Neural progenitor cell (in vitro differentiated cells): Measurements from ENCODE around the gene PTPN22. TPM values are rescaled to one million over a fixed set of nuclear protein-coding genes. Genes with fewer than 3 reads are reported as not detected.

Source experiments
- DNase-seq: peaks from one replicate; pipeline ENCODE4 v3.0.0-alpha.2; 2016; ENCODE audit warnings: low spot score
- H2AFZ ChIP-seq: fragments of 200-600 bp; sonication (generic); replicated peaks from 2 replicates; pipeline ENCODE4 v1.6.1; 2016; ENCODE audit warnings: antibody characterized with exemption
- H3F3A ChIP-seq: fragments of 200-600 bp; sonication (generic); 2 replicates; pipeline ENCODE4 v1.6.1; 2016; ENCODE audit warnings: antibody characterized with exemption, low read depth
- H3K27ac ChIP-seq: fragments of 200-600 bp; sonication (generic); 2 replicates; pipeline ENCODE4 v1.5.1; 2016; ENCODE audit warnings: mild to moderate bottlenecking
- H3K27me3 ChIP-seq: fragments of 200-600 bp; sonication (generic); 2 replicates; pipeline ENCODE4 v1.6.1; 2016; ENCODE audit warnings: mild to moderate bottlenecking, moderate library complexity
- H3K36me3 ChIP-seq: fragments of 200-600 bp; sonication (generic); 2 replicates; pipeline ENCODE4 v1.5.1; 2016
- H3K4me1 ChIP-seq: fragments of 200-600 bp; sonication (generic); 2 replicates; pipeline ENCODE4 v1.6.1; 2016; ENCODE audit warnings: mixed run types
- H3K4me2 ChIP-seq: fragments of 200-600 bp; sonication (generic); 2 replicates; pipeline ENCODE4 v1.6.1; 2016
- H3K4me3 ChIP-seq: fragments of 200-600 bp; sonication (generic); 2 replicates; pipeline ENCODE4 v1.5.1; 2016
- H3K79me2 ChIP-seq: fragments of 200-600 bp; sonication (generic); 2 replicates; pipeline ENCODE4 v1.6.1; 2016; ENCODE audit warnings: low read depth
- H3K9ac ChIP-seq: fragments of 200-600 bp; sonication (generic); 2 replicates; pipeline ENCODE4 v1.6.1; 2016
- H3K9me3 ChIP-seq: fragments of 200-600 bp; sonication (generic); 2 replicates; pipeline ENCODE4 v1.5.1; 2016; ENCODE audit warnings: low read depth
- H4K20me1 ChIP-seq: fragments of 200-600 bp; sonication (generic); 2 replicates; pipeline ENCODE4 v1.6.1; 2016; ENCODE audit warnings: low read depth
- H3K27ac Mint-ChIP-seq: 3 replicates; pipeline ENCODE4 v1.8.0; 2021; ENCODE audit warnings: mixed read lengths
- H3K27me3 Mint-ChIP-seq: 2 replicates; pipeline ENCODE4 v1.8.0; 2022; ENCODE audit warnings: low read depth, mild to moderate bottlenecking, inconsistent platforms, moderate library complexity, mixed read lengths; ENCODE audit not compliant: insufficient read depth
- H3K36me3 Mint-ChIP-seq: 3 replicates; pipeline ENCODE4 v1.8.0; 2021; ENCODE audit warnings: mixed read lengths
- H3K4me1 Mint-ChIP-seq: 3 replicates; pipeline ENCODE4 v1.8.0; 2021; ENCODE audit warnings: mixed read lengths
- H3K4me3 Mint-ChIP-seq: 3 replicates; pipeline ENCODE4 v1.8.0; 2021; ENCODE audit warnings: mild to moderate bottlenecking, moderate library complexity, mixed read lengths
- H3K9me3 Mint-ChIP-seq: 3 replicates; pipeline ENCODE4 v1.8.0; 2020; ENCODE audit warnings: mixed read lengths
- EZH2 ChIP-seq: fragments of 200-600 bp; sonication (generic); IDR thresholded peaks from 2 replicates; pipeline ENCODE4 v1.6.1; 2017; ENCODE audit warnings: antibody characterized with exemption, mild to moderate bottlenecking, moderate library complexity
- EZH2phosphoT487 ChIP-seq: fragments of 200-600 bp; sonication (generic); IDR thresholded peaks from 2 replicates; pipeline ENCODE4 v1.6.1; 2017; ENCODE audit warnings: antibody characterized with exemption
- total RNA-seq: library from RNA; depleted of rRNA; stranded (reverse); fragments of >200 nt; gene quantifications from 2 replicates; pipeline ENCODE4 v1.2.3, GENCODE V29; 2015; ENCODE audit warnings: low replicate concordance
- TF ChIP-seq, protein P1 (sequence below): fragments of 200-600 bp; sonication (generic); IDR thresholded peaks from 2 replicates; pipeline ENCODE4 v1.5.1; 2017; ENCODE audit warnings: antibody characterized with exemption, mild to moderate bottlenecking

The PTPN22 gene
- total RNA-seq, 1 donor from 2014 or later: not detected

DNA sequence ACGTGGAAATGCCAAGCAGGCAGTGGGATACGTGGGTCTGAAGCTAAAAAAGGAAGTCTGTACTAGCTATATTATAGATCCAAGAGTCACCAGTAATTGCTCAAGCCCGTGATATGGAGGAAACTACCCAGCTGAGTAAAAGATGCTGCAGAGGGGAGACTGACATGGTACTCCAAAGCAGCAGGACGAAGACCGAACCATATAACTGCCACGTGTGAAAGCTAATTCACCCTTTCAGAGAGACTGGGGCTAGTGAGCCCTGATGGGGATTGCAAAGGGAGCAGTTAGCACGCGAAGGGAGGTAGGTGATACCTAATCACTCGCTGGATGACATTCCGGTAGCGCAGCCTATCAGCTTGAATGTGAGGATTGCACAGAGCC is 32.8 kb upstream of the PTPN22 start:
- H3K4me2 ChIP-seq: peak overlapping the region; percentile 77
- TF ChIP-seq EZH2 (no peak), EZH2phosphoT487 (no peak)
- TF ChIP-seq, protein P1, sequence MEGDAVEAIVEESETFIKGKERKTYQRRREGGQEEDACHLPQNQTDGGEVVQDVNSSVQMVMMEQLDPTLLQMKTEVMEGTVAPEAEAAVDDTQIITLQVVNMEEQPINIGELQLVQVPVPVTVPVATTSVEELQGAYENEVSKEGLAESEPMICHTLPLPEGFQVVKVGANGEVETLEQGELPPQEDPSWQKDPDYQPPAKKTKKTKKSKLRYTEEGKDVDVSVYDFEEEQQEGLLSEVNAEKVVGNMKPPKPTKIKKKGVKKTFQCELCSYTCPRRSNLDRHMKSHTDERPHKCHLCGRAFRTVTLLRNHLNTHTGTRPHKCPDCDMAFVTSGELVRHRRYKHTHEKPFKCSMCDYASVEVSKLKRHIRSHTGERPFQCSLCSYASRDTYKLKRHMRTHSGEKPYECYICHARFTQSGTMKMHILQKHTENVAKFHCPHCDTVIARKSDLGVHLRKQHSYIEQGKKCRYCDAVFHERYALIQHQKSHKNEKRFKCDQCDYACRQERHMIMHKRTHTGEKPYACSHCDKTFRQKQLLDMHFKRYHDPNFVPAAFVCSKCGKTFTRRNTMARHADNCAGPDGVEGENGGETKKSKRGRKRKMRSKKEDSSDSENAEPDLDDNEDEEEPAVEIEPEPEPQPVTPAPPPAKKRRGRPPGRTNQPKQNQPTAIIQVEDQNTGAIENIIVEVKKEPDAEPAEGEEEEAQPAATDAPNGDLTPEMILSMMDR: no peak

DNA sequence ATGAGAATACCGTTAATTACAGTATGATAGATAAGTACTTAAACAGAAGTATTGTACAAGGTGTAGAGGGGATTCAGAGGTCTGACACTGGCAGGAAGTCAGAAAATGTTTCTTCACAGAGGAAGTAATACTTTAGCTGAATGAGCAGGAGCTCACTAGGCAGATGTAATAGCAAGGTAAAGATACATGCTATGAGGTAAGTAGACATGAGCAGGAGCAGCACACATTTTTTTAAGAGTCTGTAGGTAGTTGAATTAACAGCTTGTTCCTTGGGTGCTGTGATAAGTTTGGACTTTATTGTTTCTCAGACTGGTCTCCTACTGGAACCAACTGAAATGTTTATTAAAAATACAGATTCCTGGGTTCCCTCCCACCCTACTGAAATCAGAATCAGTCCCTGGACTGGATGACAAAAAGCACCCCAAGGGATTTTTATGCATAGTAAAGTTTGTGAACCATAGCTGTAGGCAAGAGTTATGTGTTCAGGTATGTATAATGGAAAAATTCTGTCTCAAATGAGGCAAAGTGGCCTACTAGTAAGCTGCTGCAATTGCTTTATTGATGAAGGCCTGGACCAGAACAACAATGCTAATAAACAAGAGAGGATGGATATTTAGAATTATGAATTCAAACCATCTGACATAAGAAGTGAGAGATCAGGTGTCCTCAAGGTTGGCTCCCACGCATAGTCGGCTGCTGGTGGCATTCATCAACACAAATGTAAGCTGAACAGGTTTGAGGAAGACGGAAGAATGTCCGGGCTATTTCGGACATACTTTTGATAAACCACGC is 32.2 kb upstream of the PTPN22 start:
- no peak for TF ChIP-seq EZH2
- TF ChIP-seq, protein P1: no peak
- TF ChIP-seq EZH2phosphoT487: no peak
- Mint-ChIP-seq H3K9me3 (no peaks in the 10 kb centered on the region), H3K4me1 (peaks cover 19% of the 10 kb centered on the region), H3K27me3 (peaks cover 5% of the 10 kb centered on the region), H3K4me3 (peak overlapping the region; percentile 97), H3K36me3 (peaks cover 6% of the 10 kb centered on the region), H3K27ac (peak overlapping the region; percentile 8)
- Histone ChIP-seq H3K36me3 (no peaks in the 10 kb centered on the region), H2AFZ (peak overlapping the region; percentile 93), H3K4me3 (peak overlapping the region; percentile 78), H3K9me3 (no peaks in the 10 kb centered on the region), H3F3A (peaks cover 17% of the 10 kb centered on the region), H4K20me1 (no peaks in the 10 kb centered on the region), H3K27me3 (no peaks in the 10 kb centered on the region), H3K79me2 (peaks cover 27% of the 10 kb centered on the region), H3K9ac (no peak overlapping the region), H3K27ac (no peak overlapping the region), H3K4me2 (peak overlapping the region; percentile 77), H3K4me1 (peaks cover 9% of the 10 kb centered on the region)
- DNase-seq: no peak

More for the DNA sequence above, 32.8 kb upstream of the PTPN22 start:
- Histone ChIP-seq H4K20me1 (no peaks in the 10 kb centered on the region), H3K4me3 (peak overlapping the region; percentile 78), H3K4me1 (peaks cover 9% of the 10 kb centered on the region), H3K27ac (peak overlapping the region; percentile 46), H3K9ac (peak overlapping the region; percentile 0), H3K79me2 (peaks cover 27% of the 10 kb centered on the region), H3K27me3 (no peaks in the 10 kb centered on the region), H3K9me3 (no peaks in the 10 kb centered on the region), H3F3A (peaks cover 17% of the 10 kb centered on the region), H2AFZ (peak overlapping the region; percentile 93), H3K36me3 (no peaks in the 10 kb centered on the region)
- Mint-ChIP-seq H3K9me3 (no peaks in the 10 kb centered on the region), H3K36me3 (peaks cover 7% of the 10 kb centered on the region), H3K4me1 (peaks cover 19% of the 10 kb centered on the region), H3K27me3 (peaks cover 6% of the 10 kb centered on the region), H3K4me3 (peak overlapping the region; percentile 97), H3K27ac (peak overlapping the region; percentile 34)
- peak; percentile 78 for DNase-seq

DNA sequence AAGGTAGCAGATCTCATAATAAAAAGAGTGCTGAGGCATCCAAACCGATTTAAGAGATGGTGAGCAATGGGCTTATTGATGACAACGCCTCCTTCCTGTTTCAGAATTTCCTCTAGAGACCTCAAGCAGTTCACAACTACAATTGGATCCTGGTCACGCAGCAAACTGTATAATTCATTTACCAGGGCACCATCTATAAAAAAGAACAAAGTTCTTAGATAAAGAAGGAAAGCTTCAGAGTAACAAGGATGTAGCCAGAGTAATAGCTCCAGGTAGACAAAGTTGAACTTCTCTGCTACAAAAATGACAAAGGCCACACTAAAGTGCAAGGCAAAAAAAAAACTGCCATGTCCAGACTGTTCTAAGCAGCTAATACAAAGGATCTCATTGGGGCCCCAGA is 29.7 kb upstream of the PTPN22 start:
- Histone ChIP-seq H3K4me2 (no peak overlapping the region), H3K36me3 (no peaks in the 10 kb centered on the region), H3K4me1 (peaks cover 9% of the 10 kb centered on the region), H3K9me3 (no peaks in the 10 kb centered on the region), H3K4me3 (no peak overlapping the region), H2AFZ (no peak overlapping the region), H4K20me1 (no peaks in the 10 kb centered on the region), H3K79me2 (peaks cover 21% of the 10 kb centered on the region), H3K27me3 (no peaks in the 10 kb centered on the region), H3F3A (peaks cover 17% of the 10 kb centered on the region), H3K27ac (no peak overlapping the region), H3K9ac (no peak overlapping the region)
- no peak overlapping the region for H3K4me3 Mint-ChIP-seq
- H3K27ac Mint-ChIP-seq: no peak overlapping the region
- TF ChIP-seq, protein P1: no peak
- no peak for TF ChIP-seq EZH2
- no peak for TF ChIP-seq EZH2phosphoT487
- peaks cover 6% of the 10 kb centered on the region for H3K27me3 Mint-ChIP-seq
- peaks cover 10% of the 10 kb centered on the region for H3K36me3 Mint-ChIP-seq
- H3K4me1 Mint-ChIP-seq: peaks cover 11% of the 10 kb centered on the region
- H3K9me3 Mint-ChIP-seq: no peaks in the 10 kb centered on the region
- DNase-seq: no peak
